Measurements from ENCODE around the gene LY6G6D.

Gene LY6G6D

DNA sequence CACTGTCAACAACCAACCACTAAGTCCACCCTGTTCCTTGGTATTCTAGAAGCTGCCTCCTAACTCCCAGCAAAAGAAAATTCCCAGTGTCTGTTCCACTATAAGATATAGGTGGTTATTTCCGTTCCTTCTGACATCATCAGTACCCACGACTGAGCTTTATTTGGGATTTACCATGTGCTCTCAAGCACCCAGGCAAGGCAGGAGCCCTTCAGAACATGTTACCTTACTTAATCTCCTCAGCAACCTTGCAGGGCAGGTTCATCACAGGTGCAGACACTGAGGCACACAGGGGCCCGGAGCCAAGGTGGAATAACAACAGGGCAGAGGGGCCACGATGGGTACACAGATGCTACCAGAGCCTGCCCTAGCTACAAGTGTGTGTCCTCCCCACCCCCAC, 22.8 kb upstream of the LY6G6D start:
- peaks cover 45% of the 10 kb centered on the region for H3K36me3 ChIP-seq (ENCODE audit: low read depth)
- no peak for ATAC-seq (ENCODE audit: low read depth)
- no peak for DNase-seq (ENCODE audit: low spot score)
- no peak overlapping the region for H3K4me3 ChIP-seq (ENCODE audit: severe bottlenecking)
- TF ChIP-seq, protein P1, sequence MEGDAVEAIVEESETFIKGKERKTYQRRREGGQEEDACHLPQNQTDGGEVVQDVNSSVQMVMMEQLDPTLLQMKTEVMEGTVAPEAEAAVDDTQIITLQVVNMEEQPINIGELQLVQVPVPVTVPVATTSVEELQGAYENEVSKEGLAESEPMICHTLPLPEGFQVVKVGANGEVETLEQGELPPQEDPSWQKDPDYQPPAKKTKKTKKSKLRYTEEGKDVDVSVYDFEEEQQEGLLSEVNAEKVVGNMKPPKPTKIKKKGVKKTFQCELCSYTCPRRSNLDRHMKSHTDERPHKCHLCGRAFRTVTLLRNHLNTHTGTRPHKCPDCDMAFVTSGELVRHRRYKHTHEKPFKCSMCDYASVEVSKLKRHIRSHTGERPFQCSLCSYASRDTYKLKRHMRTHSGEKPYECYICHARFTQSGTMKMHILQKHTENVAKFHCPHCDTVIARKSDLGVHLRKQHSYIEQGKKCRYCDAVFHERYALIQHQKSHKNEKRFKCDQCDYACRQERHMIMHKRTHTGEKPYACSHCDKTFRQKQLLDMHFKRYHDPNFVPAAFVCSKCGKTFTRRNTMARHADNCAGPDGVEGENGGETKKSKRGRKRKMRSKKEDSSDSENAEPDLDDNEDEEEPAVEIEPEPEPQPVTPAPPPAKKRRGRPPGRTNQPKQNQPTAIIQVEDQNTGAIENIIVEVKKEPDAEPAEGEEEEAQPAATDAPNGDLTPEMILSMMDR (IDR thresholded peaks at IDR 0.05; ENCODE audit: poor library complexity, severe bottlenecking), result no peak
- no peak overlapping the region for H3K27ac ChIP-seq (ENCODE audit: poor library complexity, severe bottlenecking)
- no peaks in the 10 kb centered on the region for H3K4me1 ChIP-seq (ENCODE audit: insufficient read depth, poor library complexity, severe bottlenecking)
- no peaks in the 10 kb centered on the region for H3K9me3 ChIP-seq (ENCODE audit: severe bottlenecking)
- H3K27me3 ChIP-seq (ENCODE audit: insufficient read depth, poor library complexity, severe bottlenecking), result no peaks in the 10 kb centered on the region

DNA sequence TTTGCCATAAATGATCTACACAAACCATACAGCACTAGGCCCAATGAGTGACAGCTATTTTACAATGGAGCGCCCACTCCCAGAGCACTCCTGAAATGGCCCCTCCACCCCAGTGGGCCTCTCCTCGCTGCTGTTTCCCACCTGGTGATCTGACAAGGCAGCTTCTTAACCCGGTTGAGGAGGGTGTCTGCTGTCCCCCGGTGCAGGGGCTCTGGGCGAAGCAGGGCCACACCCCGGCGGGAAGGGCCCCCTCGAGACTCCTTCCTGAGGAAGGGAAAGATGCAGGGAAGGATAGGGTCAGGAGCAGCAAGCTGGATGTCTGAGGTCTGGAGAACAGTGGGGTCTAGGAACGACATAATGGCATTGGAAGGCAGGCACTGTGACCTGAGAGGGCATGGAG, 22.3 kb upstream of the LY6G6D start:
- H3K27me3 ChIP-seq (ENCODE audit: insufficient read depth, poor library complexity, severe bottlenecking), result no peaks in the 10 kb centered on the region
- TF ChIP-seq, protein P1 (IDR thresholded peaks at IDR 0.05; ENCODE audit: poor library complexity, severe bottlenecking), result no peak
- H3K4me3 ChIP-seq (ENCODE audit: severe bottlenecking), result no peak overlapping the region
- no peaks in the 10 kb centered on the region for H3K9me3 ChIP-seq (ENCODE audit: severe bottlenecking)
- H3K27ac ChIP-seq (ENCODE audit: poor library complexity, severe bottlenecking), result no peak overlapping the region
- DNase-seq (ENCODE audit: low spot score) (no peak), ATAC-seq (ENCODE audit: low read depth) (no peak)
- no peaks in the 10 kb centered on the region for H3K4me1 ChIP-seq (ENCODE audit: insufficient read depth, poor library complexity, severe bottlenecking)
- H3K36me3 ChIP-seq (ENCODE audit: low read depth), result peaks cover 45% of the 10 kb centered on the region

DNA sequence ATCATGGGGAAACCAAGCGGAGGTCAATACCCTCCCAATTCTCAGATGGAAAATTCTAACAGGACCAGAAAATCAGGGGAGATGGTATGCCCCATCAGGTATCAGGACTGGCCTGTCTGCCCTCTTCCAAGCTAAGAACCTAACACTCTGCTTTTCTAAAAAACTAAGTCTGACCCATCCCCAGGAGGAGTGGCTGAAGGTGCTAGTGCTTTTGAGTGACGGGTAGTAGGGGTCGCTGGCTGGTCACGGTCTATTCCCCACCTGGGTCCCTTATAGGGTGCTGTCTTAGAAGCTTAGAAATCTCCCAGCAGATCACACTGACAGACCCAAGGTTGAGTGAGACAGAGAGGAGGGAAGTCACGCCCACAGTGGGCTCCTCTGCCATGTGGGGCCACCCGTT, 21.6 kb upstream of the LY6G6D start:
- Histone ChIP-seq H3K4me3 (ENCODE audit: severe bottlenecking) (no peak overlapping the region), H3K9me3 (ENCODE audit: severe bottlenecking) (no peaks in the 10 kb centered on the region), H3K27me3 (ENCODE audit: insufficient read depth, poor library complexity, severe bottlenecking) (no peaks in the 10 kb centered on the region), H3K4me1 (ENCODE audit: insufficient read depth, poor library complexity, severe bottlenecking) (no peaks in the 10 kb centered on the region), H3K27ac (ENCODE audit: poor library complexity, severe bottlenecking) (no peak overlapping the region), H3K36me3 (ENCODE audit: low read depth) (peaks cover 42% of the 10 kb centered on the region)
- TF ChIP-seq, protein P1 (IDR thresholded peaks at IDR 0.05; ENCODE audit: poor library complexity, severe bottlenecking), result no peak
- no peak for DNase-seq (ENCODE audit: low spot score)
- ATAC-seq (ENCODE audit: low read depth), result no peak

DNA sequence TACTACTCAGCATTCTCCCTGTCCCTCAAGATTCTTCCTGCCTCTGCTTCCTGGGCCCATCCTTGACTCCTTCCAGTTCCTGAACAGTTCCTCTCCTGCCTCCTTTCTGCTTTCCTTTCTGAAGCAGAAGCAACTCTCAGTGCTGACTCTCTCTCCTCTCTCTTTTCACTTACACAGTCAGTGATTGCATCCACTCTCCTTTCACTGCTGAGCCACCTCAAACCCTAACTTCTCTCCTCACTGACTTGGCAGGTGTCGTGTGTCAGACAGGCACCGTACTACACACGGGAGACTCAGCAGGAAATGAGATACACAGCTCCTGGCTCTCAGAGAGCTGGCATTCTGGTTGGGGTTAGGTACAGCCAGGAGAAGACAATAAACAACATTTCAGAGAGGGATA, 17.6 kb upstream of the LY6G6D start:
- no peak overlapping the region for H3K27ac ChIP-seq (ENCODE audit: poor library complexity, severe bottlenecking)
- H3K4me1 ChIP-seq (ENCODE audit: insufficient read depth, poor library complexity, severe bottlenecking), result no peaks in the 10 kb centered on the region
- TF ChIP-seq, protein P1 (IDR thresholded peaks at IDR 0.05; ENCODE audit: poor library complexity, severe bottlenecking), result no peak
- no peak for ATAC-seq (ENCODE audit: low read depth)
- H3K4me3 ChIP-seq (ENCODE audit: severe bottlenecking), result no peak overlapping the region
- H3K9me3 ChIP-seq (ENCODE audit: severe bottlenecking), result no peaks in the 10 kb centered on the region
- DNase-seq (ENCODE audit: low spot score), result no peak
- H3K27me3 ChIP-seq (ENCODE audit: insufficient read depth, poor library complexity, severe bottlenecking), result no peaks in the 10 kb centered on the region
- peaks cover 34% of the 10 kb centered on the region for H3K36me3 ChIP-seq (ENCODE audit: low read depth)

DNA sequence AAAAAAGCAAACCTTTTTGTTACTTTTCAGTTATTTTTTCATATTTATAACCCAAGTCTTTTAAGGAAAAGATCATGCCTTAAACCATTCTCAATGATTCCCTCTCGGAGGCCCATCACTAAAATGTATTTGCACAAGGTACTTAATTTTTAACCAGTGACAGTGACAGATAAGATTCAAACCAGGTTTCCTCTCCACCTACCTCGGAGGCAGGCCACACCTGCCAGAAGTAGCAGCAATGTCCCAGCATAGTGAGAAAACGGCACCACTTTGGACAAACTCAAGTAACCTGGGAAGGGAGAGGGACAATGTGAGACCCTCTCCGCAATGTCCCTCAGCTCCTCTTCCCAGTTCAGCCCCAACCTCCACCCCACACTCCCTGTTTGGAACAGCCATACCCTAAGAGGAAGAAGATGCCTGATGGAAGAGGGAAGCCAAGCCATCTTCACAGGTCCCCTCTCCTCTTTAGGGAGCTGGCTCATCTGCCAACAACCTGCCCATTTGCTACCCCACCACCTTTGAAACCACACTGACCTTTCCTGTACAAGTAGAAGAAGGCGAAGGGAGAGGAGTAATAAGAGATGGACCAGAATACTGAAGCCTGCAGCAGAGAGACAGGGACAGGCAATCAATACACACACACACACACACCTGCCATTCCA, 14.3 kb upstream of the LY6G6D start:
- no peak for ATAC-seq (ENCODE audit: low read depth)
- TF ChIP-seq, protein P1 (IDR thresholded peaks at IDR 0.05; ENCODE audit: poor library complexity, severe bottlenecking), result no peak
- H3K9me3 ChIP-seq (ENCODE audit: severe bottlenecking), result no peaks in the 10 kb centered on the region
- H3K36me3 ChIP-seq (ENCODE audit: low read depth), result peaks cover 20% of the 10 kb centered on the region
- H3K4me1 ChIP-seq (ENCODE audit: insufficient read depth, poor library complexity, severe bottlenecking), result no peaks in the 10 kb centered on the region
- no peaks in the 10 kb centered on the region for H3K27me3 ChIP-seq (ENCODE audit: insufficient read depth, poor library complexity, severe bottlenecking)
- no peak for DNase-seq (ENCODE audit: low spot score)
- no peak overlapping the region for H3K4me3 ChIP-seq (ENCODE audit: severe bottlenecking)
- H3K27ac ChIP-seq (ENCODE audit: poor library complexity, severe bottlenecking), result no peak overlapping the region
